PFSK-1 (cell line): ENCODE data around the gene BEGAIN.

Source experiments
- FOXP2 ChIP-seq: optimal IDR thresholded peaks from 2 replicates; pipeline ENCODE3; 2011; ENCODE audit warnings: borderline replicate concordance, control low read depth, inconsistent platforms; ENCODE audit not compliant: insufficient read depth; ENCODE audit errors: extremely low read length, extremely low read depth
- POLR2AphosphoS5 ChIP-seq: IDR thresholded peaks from 2 replicates; pipeline ENCODE4 v1.6.1; 2012; ENCODE audit warnings: low read depth, mild to moderate bottlenecking, control low read depth, low read length, moderate library complexity
- SIN3A ChIP-seq: IDR thresholded peaks from 2 replicates; pipeline ENCODE4 v1.6.1; 2012; ENCODE audit warnings: mild to moderate bottlenecking, low read length, moderate library complexity, borderline replicate concordance; ENCODE audit not compliant: insufficient read depth
- TAF1 ChIP-seq: IDR thresholded peaks from 2 replicates; pipeline ENCODE4 v1.6.1; 2012; ENCODE audit warnings: low read length, control low read depth, borderline replicate concordance; ENCODE audit not compliant: insufficient read depth
- TF ChIP-seq, protein P1 (sequence below), 2 experiments: IDR thresholded peaks; 2 replicates each; pipeline versions ENCODE4 v1.6.1 to v1.8.0; 2011 to 2012; ENCODE audit warnings: low read depth in 2 of 2, low read length in 2 of 2, control low read depth in 1 of 2, inconsistent platforms in 1 of 2, mild to moderate bottlenecking in 1 of 2, moderate library complexity in 1 of 2; ENCODE audit not compliant: insufficient read depth in 1 of 2

Gene BEGAIN

DNA sequence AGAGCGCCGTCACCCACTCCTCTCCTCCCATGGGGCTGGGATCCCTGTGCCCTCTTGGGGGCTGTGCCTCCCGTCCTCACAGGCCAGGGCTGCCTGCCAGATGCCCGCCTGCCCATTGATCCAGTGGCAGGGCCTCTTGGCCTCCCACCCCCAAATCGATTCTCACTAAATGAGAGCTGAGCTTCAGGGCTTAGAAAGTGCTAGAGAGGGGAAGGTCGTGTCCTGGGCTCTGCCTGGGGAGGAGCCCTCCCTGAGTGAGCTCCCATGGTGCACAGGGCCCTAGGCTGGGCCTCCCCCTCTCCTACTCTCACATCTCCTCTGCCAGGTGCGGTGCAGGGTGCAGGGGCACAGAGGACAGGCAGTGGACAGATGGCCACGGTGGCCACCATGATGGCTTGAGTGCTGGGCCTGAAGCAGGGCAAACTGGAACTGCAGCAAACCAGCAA is 9.2 kb downstream of the BEGAIN start:
- TF ChIP-seq POLR2AphosphoS5 (no peak), TAF1 (no peak), SIN3A (no peak), FOXP2 (no peak)
- TF ChIP-seq, protein P1, sequence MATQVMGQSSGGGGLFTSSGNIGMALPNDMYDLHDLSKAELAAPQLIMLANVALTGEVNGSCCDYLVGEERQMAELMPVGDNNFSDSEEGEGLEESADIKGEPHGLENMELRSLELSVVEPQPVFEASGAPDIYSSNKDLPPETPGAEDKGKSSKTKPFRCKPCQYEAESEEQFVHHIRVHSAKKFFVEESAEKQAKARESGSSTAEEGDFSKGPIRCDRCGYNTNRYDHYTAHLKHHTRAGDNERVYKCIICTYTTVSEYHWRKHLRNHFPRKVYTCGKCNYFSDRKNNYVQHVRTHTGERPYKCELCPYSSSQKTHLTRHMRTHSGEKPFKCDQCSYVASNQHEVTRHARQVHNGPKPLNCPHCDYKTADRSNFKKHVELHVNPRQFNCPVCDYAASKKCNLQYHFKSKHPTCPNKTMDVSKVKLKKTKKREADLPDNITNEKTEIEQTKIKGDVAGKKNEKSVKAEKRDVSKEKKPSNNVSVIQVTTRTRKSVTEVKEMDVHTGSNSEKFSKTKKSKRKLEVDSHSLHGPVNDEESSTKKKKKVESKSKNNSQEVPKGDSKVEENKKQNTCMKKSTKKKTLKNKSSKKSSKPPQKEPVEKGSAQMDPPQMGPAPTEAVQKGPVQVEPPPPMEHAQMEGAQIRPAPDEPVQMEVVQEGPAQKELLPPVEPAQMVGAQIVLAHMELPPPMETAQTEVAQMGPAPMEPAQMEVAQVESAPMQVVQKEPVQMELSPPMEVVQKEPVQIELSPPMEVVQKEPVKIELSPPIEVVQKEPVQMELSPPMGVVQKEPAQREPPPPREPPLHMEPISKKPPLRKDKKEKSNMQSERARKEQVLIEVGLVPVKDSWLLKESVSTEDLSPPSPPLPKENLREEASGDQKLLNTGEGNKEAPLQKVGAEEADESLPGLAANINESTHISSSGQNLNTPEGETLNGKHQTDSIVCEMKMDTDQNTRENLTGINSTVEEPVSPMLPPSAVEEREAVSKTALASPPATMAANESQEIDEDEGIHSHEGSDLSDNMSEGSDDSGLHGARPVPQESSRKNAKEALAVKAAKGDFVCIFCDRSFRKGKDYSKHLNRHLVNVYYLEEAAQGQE (IDR thresholded peaks at IDR 0.05; ENCODE audit: insufficient read depth in 1 of 2, low read depth in 2 of 2, low read length in 2 of 2): no peak

DNA sequence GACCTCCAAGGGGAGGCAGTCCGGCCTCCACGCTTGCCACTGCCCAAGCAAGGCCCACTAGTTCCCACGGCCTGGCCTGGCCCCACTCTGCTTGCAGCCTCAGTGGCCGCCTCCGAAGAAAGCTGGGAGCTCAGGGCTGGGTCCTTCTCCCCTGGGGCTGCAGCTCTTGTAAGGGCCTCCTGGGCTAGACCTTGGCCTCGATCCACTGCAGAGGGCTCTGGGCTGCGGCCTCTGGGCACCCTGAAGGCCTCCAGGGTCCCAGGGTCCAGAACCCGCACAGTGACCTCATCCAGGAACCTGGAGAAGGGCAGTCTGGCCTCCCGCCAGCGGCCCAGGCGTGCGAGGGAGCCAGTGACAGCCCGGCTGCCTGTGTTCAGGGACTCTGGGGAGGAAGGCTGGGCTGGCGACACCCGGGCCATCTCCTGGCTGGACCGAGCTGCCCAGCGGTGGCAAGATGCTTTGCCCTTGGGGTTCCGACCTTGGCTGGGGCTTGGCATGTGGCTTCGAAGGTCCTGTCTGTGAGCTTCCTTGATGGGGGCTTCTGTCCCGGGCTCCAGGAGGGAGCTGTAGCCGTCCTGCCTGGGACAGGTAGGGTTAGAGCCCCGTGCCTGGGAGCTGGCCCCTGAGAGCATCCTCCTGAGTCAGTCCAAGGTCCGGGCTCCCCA is 9.8 kb downstream of the BEGAIN start:
- TF ChIP-seq POLR2AphosphoS5 (no peak), SIN3A (no peak), FOXP2 (no peak), TAF1 (no peak)
- TF ChIP-seq, protein P1 (IDR thresholded peaks at IDR 0.05; ENCODE audit: insufficient read depth in 1 of 2, low read depth in 2 of 2, low read length in 2 of 2): no peak

GRCh38 chr14:100576091-100577085 is 10.8 kb downstream of the BEGAIN start:
- no peak for TF ChIP-seq FOXP2
- no peak for TF ChIP-seq POLR2AphosphoS5
- TF ChIP-seq SIN3A: no peak
- TF ChIP-seq TAF1: no peak
- TF ChIP-seq, protein P1 (IDR thresholded peaks at IDR 0.05; ENCODE audit: insufficient read depth in 1 of 2, low read depth in 2 of 2, low read length in 2 of 2): no peak

GRCh38 chr14:100575266-100575995 is 11.8 kb downstream of the BEGAIN start:
- TF ChIP-seq FOXP2 (no peak), SIN3A (no peak), POLR2AphosphoS5 (no peak), TAF1 (no peak)
- TF ChIP-seq, protein P1 (IDR thresholded peaks at IDR 0.05; ENCODE audit: insufficient read depth in 1 of 2, low read depth in 2 of 2, low read length in 2 of 2): no peak
